Duodenal mucosa (tissue), 2 donors: Measurements from ENCODE around the gene ERMAP.
A peak's percentile ranks its signal among the peaks of the same experiment; 100 is the strongest.

Experiments
- H3K27ac ChIP-seq: one replicate; pipeline ENCODE4 v1.7.0; 2013; ENCODE audit warnings: low read depth, low read length
- H3K27me3 ChIP-seq, 2 donors: one replicate each; pipeline ENCODE4 v1.7.0; 2013; ENCODE audit warnings: low read length in 2 of 2, control low read depth in 1 of 2; ENCODE audit not compliant: insufficient read depth in 2 of 2, control insufficient read depth in 1 of 2
- H3K36me3 ChIP-seq, 2 donors: one replicate each; pipeline ENCODE4 v1.7.0; 2013; ENCODE audit warnings: low read length in 2 of 2, control low read depth in 1 of 2; ENCODE audit not compliant: insufficient read depth in 2 of 2, control insufficient read depth in 1 of 2
- H3K4me1 ChIP-seq, 2 donors: one replicate each; pipeline ENCODE4 v1.7.0; 2013; ENCODE audit warnings: low read length in 2 of 2, control low read depth in 1 of 2; ENCODE audit not compliant: insufficient read depth in 2 of 2, control insufficient read depth in 1 of 2
- H3K4me3 ChIP-seq, 2 donors: one replicate each; pipeline ENCODE4 v1.7.0; 2013; ENCODE audit warnings: low read length in 2 of 2, low read depth in 1 of 2
- H3K9ac ChIP-seq, 2 donors: one replicate each; pipeline ENCODE4 v1.7.0; 2013; ENCODE audit warnings: low read length in 2 of 2, low read depth in 1 of 2
- H3K9me3 ChIP-seq, 2 donors: one replicate each; pipeline ENCODE4 v1.7.0; 2013; ENCODE audit warnings: low read length in 2 of 2, control low read depth in 1 of 2; ENCODE audit not compliant: control insufficient read depth in 1 of 2

ERMAP gene

DNA sequence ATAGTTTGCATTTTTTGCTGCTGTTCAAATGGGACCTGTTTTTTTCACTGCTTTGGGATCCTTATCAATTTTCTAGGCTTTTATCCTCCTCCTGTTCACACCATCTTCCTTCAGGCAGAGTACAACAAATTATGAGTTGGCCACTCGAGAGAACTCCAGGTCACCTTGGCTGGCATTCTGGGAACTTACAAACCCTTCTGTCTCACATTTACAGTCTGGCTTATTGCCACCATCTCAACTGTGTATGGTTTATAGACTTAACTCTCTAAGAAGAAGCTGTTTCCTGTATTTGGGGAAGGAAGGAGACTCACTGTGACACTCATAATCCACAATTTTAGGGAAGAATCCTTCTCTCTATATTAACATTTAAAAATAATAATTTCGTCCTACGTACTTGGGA lies 24.1 kb downstream of the ERMAP start:
- peaks cover 0 to 2% of the 10 kb centered on the region in 2 donors for H3K36me3 ChIP-seq
- no peak overlapping the region for H3K4me3 ChIP-seq
- H3K4me1 ChIP-seq = peaks cover 0 to 3% of the 10 kb centered on the region in 2 donors
- H3K27me3 ChIP-seq = no peaks in the 10 kb centered on the region
- H3K27ac ChIP-seq = no peak overlapping the region
- no peak overlapping the region for H3K9ac ChIP-seq
- H3K9me3 ChIP-seq = no peaks in the 10 kb centered on the region

DNA sequence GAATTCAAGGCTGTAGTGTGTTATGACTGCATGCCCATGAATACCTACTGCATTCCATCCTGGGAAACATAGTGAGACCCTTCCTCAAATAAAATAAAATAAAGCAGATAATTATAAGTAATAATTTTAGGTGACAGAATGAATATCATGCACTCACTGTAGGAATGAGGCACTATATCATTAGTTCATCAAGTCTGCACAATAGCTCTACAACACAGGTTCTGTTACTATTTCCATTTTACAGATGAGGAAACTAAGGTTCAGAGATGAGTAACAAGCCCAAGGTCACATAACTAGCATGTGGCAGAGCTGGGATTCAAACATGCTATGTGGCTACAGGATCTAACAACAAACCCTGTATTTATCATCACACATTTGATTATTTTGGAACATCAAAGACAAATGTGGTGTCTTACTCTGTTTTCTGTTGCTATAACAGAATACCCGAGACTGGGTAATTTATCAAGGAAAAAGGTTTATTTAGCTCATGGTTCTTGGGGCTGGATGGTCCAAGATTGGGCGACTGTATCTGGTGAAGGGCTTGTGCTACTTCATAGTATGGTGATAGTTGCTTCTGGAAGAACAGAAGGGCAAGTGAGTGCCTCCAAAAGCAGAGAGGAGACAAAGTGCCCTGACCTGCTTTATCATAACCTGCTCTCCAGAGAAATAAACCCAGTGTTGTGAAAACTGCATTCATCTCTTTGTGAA lies 24.7 kb downstream of the ERMAP start:
- H3K9ac ChIP-seq = no peak overlapping the region
- no peak overlapping the region for H3K4me3 ChIP-seq
- no peak overlapping the region for H3K27ac ChIP-seq
- no peaks in the 10 kb centered on the region for H3K27me3 ChIP-seq
- peaks cover 0 to 4% of the 10 kb centered on the region in 2 donors for H3K4me1 ChIP-seq
- H3K36me3 ChIP-seq = peaks cover 0 to 2% of the 10 kb centered on the region in 2 donors
- no peaks in the 10 kb centered on the region for H3K9me3 ChIP-seq

DNA sequence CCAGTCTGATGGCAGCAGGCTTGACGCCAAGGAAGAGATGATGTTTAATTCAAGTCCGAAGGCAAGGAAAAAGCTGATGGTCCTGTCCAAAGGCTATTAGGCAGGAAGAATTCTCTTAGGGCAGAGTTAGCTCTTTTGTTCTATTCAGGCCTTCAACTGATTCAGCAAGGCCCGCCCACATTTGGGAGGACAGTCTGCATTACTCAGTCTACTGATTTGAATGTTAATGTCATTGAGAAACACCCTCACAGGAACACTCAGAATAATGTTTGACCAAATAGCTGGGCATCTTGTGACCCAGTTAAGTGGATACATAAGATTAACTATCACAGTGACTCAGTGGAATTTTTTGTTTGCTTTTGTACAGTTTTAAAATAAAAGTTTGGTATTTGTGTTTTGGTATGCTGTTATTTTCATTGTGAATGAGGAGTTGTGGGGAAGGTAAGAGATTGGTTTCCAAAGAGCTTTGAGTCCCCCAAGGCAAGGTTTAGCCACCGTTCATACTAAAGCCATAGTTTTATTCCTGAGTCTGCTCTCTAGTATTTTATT lies 27.7 kb downstream of the ERMAP start:
- Histone ChIP-seq H3K27me3 (no peaks in the 10 kb centered on the region), H3K9me3 (no peaks in the 10 kb centered on the region), H3K4me3 (no peak overlapping the region), H3K9ac (no peak overlapping the region), H3K36me3 (peaks cover 0 to 3% of the 10 kb centered on the region in 2 donors), H3K27ac (no peak overlapping the region), H3K4me1 (peaks cover 7 to 15% of the 10 kb centered on the region in 2 donors)

DNA sequence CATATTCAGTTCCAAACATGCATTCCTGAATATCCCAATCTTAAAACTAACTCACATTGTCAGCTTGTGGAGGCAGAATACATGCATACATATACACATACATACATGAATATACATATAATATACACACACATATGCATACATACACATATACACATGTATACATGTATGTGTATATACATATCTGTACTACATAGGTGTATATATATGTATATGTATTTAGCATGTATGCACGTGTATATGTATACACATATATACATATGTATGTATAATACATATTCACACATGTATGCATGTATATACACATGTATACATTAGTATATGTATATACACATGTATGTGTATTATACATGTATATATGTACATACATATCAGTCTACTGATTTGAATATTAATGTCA lies 28.3 kb downstream of the ERMAP start:
- Histone ChIP-seq H3K27ac (no peak overlapping the region), H3K9ac (no peak overlapping the region), H3K36me3 (peaks cover 0 to 8% of the 10 kb centered on the region in 2 donors), H3K4me1 (peaks cover 7 to 15% of the 10 kb centered on the region in 2 donors), H3K4me3 (no peak overlapping the region), H3K9me3 (no peaks in the 10 kb centered on the region), H3K27me3 (no peaks in the 10 kb centered on the region)

DNA sequence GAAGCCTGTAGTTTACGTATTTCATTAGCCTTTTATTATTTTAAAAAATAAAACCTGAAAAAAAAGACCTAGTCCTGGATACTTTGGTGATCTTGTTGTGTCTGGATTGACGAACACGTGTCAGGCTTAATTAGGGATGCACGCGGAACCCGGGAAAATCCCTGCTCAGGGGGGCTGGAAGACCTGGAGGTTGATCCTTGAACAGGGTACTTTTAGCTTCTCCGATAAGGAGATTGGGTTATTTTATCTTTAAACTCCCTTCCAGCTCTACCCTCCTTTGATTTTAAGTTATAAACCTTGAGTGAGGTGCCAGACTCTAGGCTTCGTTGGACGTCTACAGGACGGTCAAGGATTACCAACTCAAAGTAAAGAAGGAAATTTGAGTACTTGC lies 28.9 kb downstream of the ERMAP start:
- peak overlapping the region; percentile 74 to 90 for H3K4me3 ChIP-seq
- no peaks in the 10 kb centered on the region for H3K9me3 ChIP-seq
- peaks cover under 1 to 8% of the 10 kb centered on the region in 2 donors for H3K36me3 ChIP-seq
- H3K27me3 ChIP-seq = no peaks in the 10 kb centered on the region
- H3K27ac ChIP-seq = no peak overlapping the region
- H3K9ac ChIP-seq = peak overlapping the region in 1 of 2 donors; percentile 35
- H3K4me1 ChIP-seq = peaks cover 7 to 15% of the 10 kb centered on the region in 2 donors

DNA sequence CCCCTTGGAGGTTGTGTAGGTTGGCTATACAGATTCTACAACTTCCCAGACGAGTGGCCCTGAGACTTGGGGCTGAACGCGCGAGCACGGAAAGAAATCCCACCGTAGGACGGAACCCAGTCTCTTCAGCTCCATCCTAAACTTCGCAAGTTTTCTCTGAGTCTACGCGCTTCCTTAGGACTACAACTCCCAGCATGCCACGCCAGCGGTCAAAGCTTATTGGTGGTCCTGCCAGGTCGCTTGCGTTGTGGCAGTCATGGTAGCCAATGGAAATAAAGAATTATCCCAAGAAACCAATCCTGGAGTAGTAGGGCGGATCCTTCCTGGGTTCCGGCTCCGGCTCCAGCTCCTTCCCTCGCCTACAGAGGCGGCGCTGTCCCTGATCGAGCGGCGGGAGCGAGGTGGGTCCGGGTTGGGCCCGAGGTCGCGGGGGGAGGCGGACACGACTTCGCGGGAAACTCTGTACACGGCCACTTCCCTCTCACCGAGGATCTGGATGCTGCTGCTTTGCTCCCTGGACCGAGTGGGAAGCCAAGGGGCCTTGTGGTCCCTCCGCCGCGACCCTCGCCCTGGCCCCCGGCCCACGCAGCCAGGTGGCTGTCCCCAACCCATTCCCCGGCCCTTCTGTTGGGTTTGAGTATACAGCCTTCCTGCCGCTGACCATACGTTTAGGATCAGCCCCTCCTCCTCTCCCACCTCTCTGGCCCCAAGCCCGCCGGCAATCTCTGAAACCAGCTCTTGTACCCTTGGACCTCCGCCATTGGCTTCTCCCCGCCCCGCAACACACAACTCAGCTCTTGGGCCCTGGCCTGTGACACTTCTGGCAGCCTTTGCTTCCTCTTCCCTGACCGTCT lies 29.6 kb downstream of the ERMAP start, which contains the start of gene ZNF691:
Gene ZNF691, plus strand, starts transcription at position 357 of the 854 bp plus-strand sequence. CDS start 3,046 bp downstream, outside the sequence.
- H3K27me3 ChIP-seq = no peaks in the 10 kb centered on the region
- H3K4me1 ChIP-seq = peaks cover 7 to 15% of the 10 kb centered on the region in 2 donors
- H3K27ac ChIP-seq = peak within 1 kb of the TSS; percentile 53
- peaks cover 7 to 14% of the 10 kb centered on the region in 2 donors for H3K36me3 ChIP-seq
- H3K9me3 ChIP-seq = no peaks in the 10 kb centered on the region
- peak within 1 kb of the TSS; percentile 74 to 90 for H3K4me3 ChIP-seq
- peak within 1 kb of the TSS; percentile 79 to 84 for H3K9ac ChIP-seq

DNA sequence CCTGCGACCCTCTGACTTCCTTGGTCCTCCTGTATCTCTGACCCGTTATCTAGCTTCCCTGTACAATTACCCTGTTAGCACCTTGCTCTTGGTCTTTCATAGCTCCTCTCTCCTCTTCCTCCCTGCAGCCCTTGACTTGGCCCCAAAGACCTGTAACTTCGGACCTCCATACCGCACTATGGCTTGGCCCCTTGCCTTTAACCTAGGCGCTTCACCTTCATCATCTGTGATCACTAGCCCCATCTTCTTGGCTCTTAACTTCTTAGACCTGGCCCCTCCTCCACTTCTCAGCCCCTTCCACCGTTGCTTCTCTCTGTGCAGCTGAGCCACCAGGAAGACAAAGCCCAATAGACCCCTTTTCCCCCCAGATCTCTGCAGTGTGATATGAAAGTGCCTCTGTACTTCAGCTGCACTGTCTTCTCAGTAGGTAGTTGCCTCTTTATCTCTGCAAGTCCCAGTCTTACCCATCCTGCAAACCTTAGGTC lies 30.2 kb downstream of the ERMAP start:
- H3K27ac ChIP-seq = no peak overlapping the region
- H3K4me3 ChIP-seq = peak overlapping the region; percentile 74 to 90
- H3K27me3 ChIP-seq = no peaks in the 10 kb centered on the region
- peaks cover 7 to 15% of the 10 kb centered on the region in 2 donors for H3K4me1 ChIP-seq
- no peaks in the 10 kb centered on the region for H3K9me3 ChIP-seq
- H3K36me3 ChIP-seq = peaks cover 9 to 19% of the 10 kb centered on the region in 2 donors
- H3K9ac ChIP-seq = peak overlapping the region; percentile 79 to 84

DNA sequence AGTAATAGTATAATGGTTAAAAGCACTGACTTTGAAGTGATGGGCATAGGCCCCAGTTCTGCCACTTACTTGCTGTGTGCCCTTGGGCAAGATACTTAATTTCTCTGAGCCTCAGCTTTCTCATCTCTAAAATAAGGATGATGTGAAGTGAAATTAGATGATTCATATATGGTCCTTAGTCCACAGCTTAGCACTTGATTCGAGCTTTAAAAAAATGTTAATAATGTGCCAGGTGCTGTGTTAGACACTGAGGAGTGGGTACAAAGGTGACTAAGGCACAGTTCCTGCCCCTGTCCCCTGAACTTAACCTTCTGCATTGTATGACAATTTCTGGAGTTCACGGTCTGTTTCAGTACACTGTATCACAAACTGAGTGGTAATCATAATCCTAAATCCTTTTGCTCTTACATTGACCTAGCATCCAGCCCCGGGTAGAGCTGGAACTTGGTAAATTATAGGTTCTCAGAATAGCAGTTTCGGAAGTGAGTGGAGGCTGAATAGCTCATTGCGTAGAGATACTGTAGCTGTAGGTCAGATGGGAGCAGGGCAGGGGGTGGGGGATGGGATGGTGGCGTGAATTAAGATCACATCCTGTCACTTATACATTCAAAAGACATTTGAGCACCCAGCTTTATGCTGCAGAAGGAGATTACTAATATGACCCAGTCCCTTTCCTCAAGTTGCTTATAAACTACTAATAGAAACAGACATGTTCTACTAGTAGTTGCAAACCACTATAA lies 31.0 kb downstream of the ERMAP start:
- peaks cover 9 to 19% of the 10 kb centered on the region in 2 donors for H3K36me3 ChIP-seq
- H3K9me3 ChIP-seq = no peaks in the 10 kb centered on the region
- peak overlapping the region in 1 of 2 donors; percentile 90 for H3K4me3 ChIP-seq
- H3K27me3 ChIP-seq = no peaks in the 10 kb centered on the region
- H3K27ac ChIP-seq = no peak overlapping the region
- no peak overlapping the region for H3K9ac ChIP-seq
- peaks cover 7 to 15% of the 10 kb centered on the region in 2 donors for H3K4me1 ChIP-seq

DNA sequence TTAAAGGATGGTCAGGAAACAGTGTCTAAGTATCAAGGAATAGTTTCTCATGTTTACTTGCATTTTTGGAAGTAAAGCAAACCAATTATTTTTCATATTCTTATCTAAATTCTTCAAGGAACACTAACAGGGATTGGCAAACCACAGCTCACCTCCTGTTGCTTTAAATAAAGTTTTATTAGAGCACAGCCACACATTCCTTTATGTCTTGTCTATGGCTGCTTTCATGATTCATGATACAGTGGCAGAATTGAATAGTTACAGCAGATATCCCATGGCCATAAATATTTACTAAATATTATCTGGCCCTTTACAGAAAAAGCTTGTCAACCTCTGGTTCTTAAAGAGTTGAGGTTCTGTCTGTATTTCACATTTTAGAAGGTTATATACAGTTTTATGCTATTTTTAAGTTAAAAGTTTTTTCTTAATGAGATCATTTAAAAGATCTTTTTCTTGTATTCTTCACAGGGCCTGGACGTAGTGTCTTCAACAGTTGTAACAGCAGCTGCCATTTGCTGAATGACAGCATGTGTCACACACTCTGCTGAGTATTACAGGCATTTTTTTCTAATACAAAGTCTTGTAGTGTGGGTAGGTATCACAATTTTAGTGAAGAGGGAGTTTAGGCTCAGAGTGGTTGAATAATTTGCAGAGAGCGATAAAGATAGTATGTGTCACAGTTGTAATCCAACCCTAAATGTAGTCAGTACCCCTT lies 32.1 kb downstream of the ERMAP start:
- Histone ChIP-seq H3K4me1 (peaks cover 7 to 15% of the 10 kb centered on the region in 2 donors), H3K36me3 (peaks cover 9 to 19% of the 10 kb centered on the region in 2 donors), H3K27ac (no peak overlapping the region)

More for the DNA sequence above, 32.1 kb downstream of the ERMAP start:
- Histone ChIP-seq H3K9ac (no peak overlapping the region), H3K9me3 (no peaks in the 10 kb centered on the region), H3K4me3 (no peak overlapping the region), H3K27me3 (no peaks in the 10 kb centered on the region)
